ENCODE measurements around the gene ATP4A. TPM values are rescaled to one million over a fixed set of nuclear protein-coding genes. Genes with fewer than 3 reads are reported as not detected.
A peak's percentile ranks its signal among the peaks of the same experiment; 100 is the strongest.

The ATP4A gene
- total RNA-seq, 2 donors from 2014 or later: 0.18 TPM; not detected in 1

GRCh38 chr19:35501684-35502083, 61.8 kb downstream of the ATP4A start:
- H3K9ac ChIP-seq (ENCODE audit: extremely low read depth, low read length, poor library complexity, severe bottlenecking): no peak overlapping the region
- Mint-ChIP-seq H3K4me3 (no peak overlapping the region), H3K27me3 (ENCODE audit: insufficient read depth) (no peaks in the 10 kb centered on the region), H3K4me1 (peaks cover 20% of the 10 kb centered on the region), H3K9me3 (no peaks in the 10 kb centered on the region), H3K27ac (peak overlapping the region; percentile 2), H3K36me3 (ENCODE audit: low read depth) (peaks cover 94% of the 10 kb centered on the region)
- TF ChIP-seq, protein P1, sequence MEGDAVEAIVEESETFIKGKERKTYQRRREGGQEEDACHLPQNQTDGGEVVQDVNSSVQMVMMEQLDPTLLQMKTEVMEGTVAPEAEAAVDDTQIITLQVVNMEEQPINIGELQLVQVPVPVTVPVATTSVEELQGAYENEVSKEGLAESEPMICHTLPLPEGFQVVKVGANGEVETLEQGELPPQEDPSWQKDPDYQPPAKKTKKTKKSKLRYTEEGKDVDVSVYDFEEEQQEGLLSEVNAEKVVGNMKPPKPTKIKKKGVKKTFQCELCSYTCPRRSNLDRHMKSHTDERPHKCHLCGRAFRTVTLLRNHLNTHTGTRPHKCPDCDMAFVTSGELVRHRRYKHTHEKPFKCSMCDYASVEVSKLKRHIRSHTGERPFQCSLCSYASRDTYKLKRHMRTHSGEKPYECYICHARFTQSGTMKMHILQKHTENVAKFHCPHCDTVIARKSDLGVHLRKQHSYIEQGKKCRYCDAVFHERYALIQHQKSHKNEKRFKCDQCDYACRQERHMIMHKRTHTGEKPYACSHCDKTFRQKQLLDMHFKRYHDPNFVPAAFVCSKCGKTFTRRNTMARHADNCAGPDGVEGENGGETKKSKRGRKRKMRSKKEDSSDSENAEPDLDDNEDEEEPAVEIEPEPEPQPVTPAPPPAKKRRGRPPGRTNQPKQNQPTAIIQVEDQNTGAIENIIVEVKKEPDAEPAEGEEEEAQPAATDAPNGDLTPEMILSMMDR (conservative IDR thresholded peaks at IDR 0.05): no peak
- no peak overlapping the region for H3K27ac ChIP-seq (ENCODE audit: low read depth, low read length)
- WGBS, 2 experiments (ENCODE audit: insufficient coverage in 1 of 2, insufficient read length in 1 of 2): 85 to 90% methylated on average over 6 to 13 of the region's 15 CpGs
- peaks cover 6% of the 10 kb centered on the region for H3K4me1 ChIP-seq (ENCODE audit: control insufficient read depth, insufficient read depth, low read length)
- H3K36me3 ChIP-seq (ENCODE audit: control insufficient read depth, insufficient read depth, low read length): peaks cover 95% of the 10 kb centered on the region
- no peaks in the 10 kb centered on the region for H3K9me3 ChIP-seq (ENCODE audit: control insufficient read depth, low read length)
- peak; percentile 63 for DNase-seq
- no peaks in the 10 kb centered on the region for H3K27me3 ChIP-seq (ENCODE audit: control insufficient read depth, insufficient read depth, low read length, poor library complexity, severe bottlenecking)
- H3K4me3 ChIP-seq (ENCODE audit: low read length): no peak overlapping the region

DNA sequence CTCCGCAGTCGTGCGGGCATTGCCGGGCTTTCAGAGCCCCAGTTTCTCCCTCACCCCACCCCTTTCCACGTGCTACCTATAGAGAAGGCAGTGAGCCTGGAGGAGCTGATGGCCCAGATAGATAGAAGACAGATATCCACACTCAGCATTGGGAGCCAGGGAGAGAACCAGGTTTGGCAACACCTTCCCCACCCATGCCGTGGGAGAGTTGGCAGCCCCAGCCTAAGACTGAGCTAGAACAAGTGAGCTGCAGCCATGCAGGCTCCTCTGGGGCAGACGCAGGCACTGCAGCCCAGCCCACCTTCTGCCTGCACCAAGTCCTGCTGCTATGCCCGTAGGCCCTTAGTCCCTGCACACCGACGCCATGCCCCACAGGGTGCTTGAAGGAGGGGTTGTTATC, 62.8 kb downstream of the ATP4A start:
- H3K4me1 Mint-ChIP-seq: peaks cover 18% of the 10 kb centered on the region
- H3K4me3 ChIP-seq (ENCODE audit: low read length): no peak overlapping the region
- no peaks in the 10 kb centered on the region for H3K27me3 ChIP-seq (ENCODE audit: control insufficient read depth, insufficient read depth, low read length, poor library complexity, severe bottlenecking)
- peaks cover 88% of the 10 kb centered on the region for H3K36me3 Mint-ChIP-seq (ENCODE audit: low read depth)
- no peak overlapping the region for H3K27ac ChIP-seq (ENCODE audit: low read depth, low read length)
- H3K36me3 ChIP-seq (ENCODE audit: control insufficient read depth, insufficient read depth, low read length): peaks cover 85% of the 10 kb centered on the region
- no peaks in the 10 kb centered on the region for H3K27me3 Mint-ChIP-seq (ENCODE audit: insufficient read depth)
- H3K9me3 Mint-ChIP-seq: no peaks in the 10 kb centered on the region
- no peak overlapping the region for H3K9ac ChIP-seq (ENCODE audit: extremely low read depth, low read length, poor library complexity, severe bottlenecking)
- peaks cover 2% of the 10 kb centered on the region for H3K4me1 ChIP-seq (ENCODE audit: control insufficient read depth, insufficient read depth, low read length)
- no peak for DNase-seq
- no peak overlapping the region for H3K27ac Mint-ChIP-seq
- H3K9me3 ChIP-seq (ENCODE audit: control insufficient read depth, low read length): no peaks in the 10 kb centered on the region
- WGBS, 2 experiments (ENCODE audit: insufficient coverage in 1 of 2, insufficient read length in 1 of 2): 96 to 97% methylated on average over 5 to 10 of the region's 10 CpGs
- TF ChIP-seq, protein P1 (conservative IDR thresholded peaks at IDR 0.05): no peak
- no peak overlapping the region for H3K4me3 Mint-ChIP-seq

Other genes starting within 250 kb of the ATP4A start
- not detected for gene CD22, start 234.5 kb downstream of the ATP4A start, total RNA-seq
- gene FFAR1, start 215.8 kb downstream of the ATP4A start, total RNA-seq: not detected
- not detected for gene FFAR3, start 205.2 kb downstream of the ATP4A start, total RNA-seq
- not detected for gene GPR42, start 192.6 kb downstream of the ATP4A start, total RNA-seq
- gene FFAR2, start 115.4 kb downstream of the ATP4A start, total RNA-seq: not detected
- gene KRTDAP, start 73.2 kb downstream of the ATP4A start, total RNA-seq: 1 to 10 TPM; 3.4 to 4.2 TPM
- gene DMKN, start 50.0 kb downstream of the ATP4A start, total RNA-seq: 100 to 1,000 TPM; 430 to 451 TPM
- gene SBSN, start 35.3 kb downstream of the ATP4A start, total RNA-seq: not detected
- gene GAPDHS, start 30.2 kb downstream of the ATP4A start, total RNA-seq: not detected
- gene TMEM147, start 18.0 kb downstream of the ATP4A start, total RNA-seq: 100 to 1,000 TPM; 109 to 119 TPM
- gene PMIS2, start 22.5 kb upstream of the ATP4A start, total RNA-seq: not detected
- gene HAUS5, start 49.1 kb upstream of the ATP4A start, total RNA-seq: 10 to 100 TPM; 32.4 to 33.7 TPM
- gene RBM42, start 65.4 kb upstream of the ATP4A start, total RNA-seq: 10 to 100 TPM; 81.1 to 89.2 TPM
- 1 to 10 TPM; 1.2 to 1.3 TPM for gene ETV2, start 78.1 kb upstream of the ATP4A start, total RNA-seq
- 100 to 1,000 TPM; 401 to 445 TPM for gene COX6B1, start 84.7 kb upstream of the ATP4A start, total RNA-seq
- under 1 TPM; 0.37 to 0.46 TPM for gene UPK1A, start 102.9 kb upstream of the ATP4A start, total RNA-seq
- gene ZBTB32, start 140.9 kb upstream of the ATP4A start, total RNA-seq: not detected
- 10 to 100 TPM; 48.1 to 54.0 TPM for gene KMT2B, start 154.3 kb upstream of the ATP4A start, total RNA-seq
- 1 to 10 TPM; 4.6 to 7.1 TPM for gene IGFLR1, start 178.8 kb upstream of the ATP4A start, total RNA-seq
- 10 to 100 TPM; 17.3 to 23.2 TPM for gene U2AF1L4, start 181.8 kb upstream of the ATP4A start, total RNA-seq
- gene PSENEN, start 182.0 kb upstream of the ATP4A start, total RNA-seq: 100 to 1,000 TPM; 101 to 109 TPM
- 1 to 10 TPM; 6.6 to 7.6 TPM for gene LIN37, start 184.9 kb upstream of the ATP4A start, total RNA-seq
- under 1 TPM; 0.33 to 0.90 TPM for gene HSPB6, start 193.4 kb upstream of the ATP4A start, total RNA-seq
- gene PROSER3, start 194.5 kb upstream of the ATP4A start, total RNA-seq: 10 to 100 TPM; 37.8 to 45.4 TPM
- gene ARHGAP33, start 211.9 kb upstream of the ATP4A start, total RNA-seq: 10 to 100 TPM; 12.7 to 15.0 TPM
- 1 to 10 TPM; 1.0 to 1.5 TPM for gene PRODH2, start 249.2 kb upstream of the ATP4A start, total RNA-seq